ENCODE measurements around the gene DPH7.
"Not testable (repeated sequence)": the region's sequence is repeated elsewhere in the genome, so short reads cannot be mapped to it uniquely, and the experiment has no call there.

The DPH7 gene

DNA sequence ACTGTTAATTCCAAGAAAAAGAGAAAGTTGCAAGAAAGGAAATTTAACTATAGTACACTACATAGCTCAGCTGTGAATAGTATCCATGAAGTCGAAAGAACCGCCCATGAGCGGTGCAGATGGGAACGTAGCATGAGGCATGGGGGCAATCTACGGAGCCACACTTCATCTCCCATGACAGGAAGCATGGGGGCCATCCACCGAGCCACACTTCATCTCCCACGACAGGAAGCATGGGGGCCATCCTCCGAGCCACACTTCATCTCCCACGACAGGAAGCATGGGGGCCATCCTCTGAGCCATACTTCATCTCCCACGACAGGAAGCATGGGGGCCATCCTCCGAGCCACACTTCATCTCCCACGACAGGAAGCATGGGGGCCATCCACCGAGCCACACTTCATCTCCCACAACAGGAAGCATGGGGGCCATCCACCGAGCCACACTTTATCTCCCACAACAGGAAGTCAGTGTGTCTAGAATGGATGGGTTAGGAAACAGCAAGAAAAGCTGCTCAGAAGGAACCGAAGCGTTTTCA, 42.1 kb downstream of the DPH7 start:
- H3K9me3 Mint-ChIP-seq: peaks cover 13% of the 10 kb centered on the region
- H3K4me3 Mint-ChIP-seq: peak overlapping the region; percentile 29
- not testable (repeated sequence) for H3K27me3 Mint-ChIP-seq (ENCODE audit: low read depth); DNase-seq (ENCODE audit: low spot score)
- peak overlapping the region; percentile 79 for H3K27ac Mint-ChIP-seq
- H3K4me1 Mint-ChIP-seq (ENCODE audit: low read depth): peaks cover 19% of the 10 kb centered on the region
- H3K36me3 Mint-ChIP-seq (ENCODE audit: low read depth): peaks cover 13% of the 10 kb centered on the region

DNA sequence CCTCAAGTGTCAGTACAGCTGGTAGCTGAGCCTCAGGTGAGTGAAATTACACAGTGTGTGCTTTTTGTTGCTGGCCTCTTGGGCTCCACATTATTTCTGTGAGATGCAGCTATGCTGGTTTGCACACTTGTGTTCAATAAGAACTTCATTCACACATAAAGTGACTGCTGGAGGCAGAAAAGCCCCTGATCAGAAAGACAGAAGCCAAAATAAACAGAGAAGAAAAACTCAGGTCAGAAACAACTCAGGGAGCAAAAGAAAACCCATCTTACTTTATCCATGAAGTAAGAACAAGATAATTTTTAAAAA, 43.7 kb downstream of the DPH7 start:
- peaks cover 13% of the 10 kb centered on the region for H3K9me3 Mint-ChIP-seq
- no peaks in the 10 kb centered on the region for H3K27me3 Mint-ChIP-seq (ENCODE audit: low read depth)
- H3K36me3 Mint-ChIP-seq (ENCODE audit: low read depth): peaks cover 13% of the 10 kb centered on the region
- H3K4me1 Mint-ChIP-seq (ENCODE audit: low read depth): peaks cover 23% of the 10 kb centered on the region
- DNase-seq (ENCODE audit: low spot score): no peak
- H3K27ac Mint-ChIP-seq: peak overlapping the region; percentile 36
- H3K4me3 Mint-ChIP-seq: peak overlapping the region; percentile 5

DNA sequence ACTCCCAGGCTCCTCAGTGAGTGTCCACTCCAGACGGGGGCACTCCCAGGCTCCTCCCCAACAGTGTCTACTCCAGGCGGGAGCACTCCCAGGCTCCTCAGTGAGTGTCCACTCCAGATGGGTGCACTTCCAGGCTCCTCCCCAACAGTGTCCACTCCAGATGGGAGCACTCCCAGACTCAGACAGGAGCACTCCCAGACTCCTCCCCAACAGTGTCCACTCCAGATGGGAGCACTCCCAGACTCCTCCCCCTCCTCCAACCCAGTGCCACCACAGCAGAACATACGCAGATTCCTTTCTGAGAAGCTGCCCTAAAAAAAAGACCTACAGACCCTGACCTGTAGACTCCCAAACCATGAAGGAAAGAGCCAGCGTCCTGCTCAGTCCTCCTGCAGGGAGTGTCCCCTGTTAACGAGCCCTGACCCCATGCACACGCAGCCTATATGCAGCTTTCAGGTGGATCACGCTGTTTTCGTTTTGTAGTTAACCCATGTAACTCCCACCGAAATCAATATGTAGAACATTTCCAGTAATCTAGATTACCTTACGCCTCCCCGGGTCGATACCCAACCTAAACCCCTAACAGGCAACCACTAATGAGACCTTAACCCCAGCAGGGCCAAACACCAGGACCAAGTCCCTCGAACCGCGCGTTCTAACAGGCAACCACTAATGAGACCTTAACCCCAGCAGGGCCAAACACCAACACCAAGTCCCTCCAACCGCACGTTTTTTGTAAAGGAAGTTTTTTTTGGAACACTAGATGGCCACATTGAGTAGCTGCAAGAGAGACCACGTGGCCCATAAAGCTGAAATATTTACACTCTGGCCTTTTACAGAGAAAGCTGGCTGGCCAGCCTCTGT, 44.2 kb downstream of the DPH7 start:
- Mint-ChIP-seq H3K27ac (peak overlapping the region; percentile 36), H3K36me3 (ENCODE audit: low read depth) (peaks cover 13% of the 10 kb centered on the region), H3K9me3 (peaks cover 13% of the 10 kb centered on the region), H3K27me3 (ENCODE audit: low read depth) (no peaks in the 10 kb centered on the region), H3K4me3 (peak overlapping the region; percentile 5), H3K4me1 (ENCODE audit: low read depth) (peaks cover 23% of the 10 kb centered on the region)
- peak; percentile 16 for DNase-seq (ENCODE audit: low spot score)

DNA sequence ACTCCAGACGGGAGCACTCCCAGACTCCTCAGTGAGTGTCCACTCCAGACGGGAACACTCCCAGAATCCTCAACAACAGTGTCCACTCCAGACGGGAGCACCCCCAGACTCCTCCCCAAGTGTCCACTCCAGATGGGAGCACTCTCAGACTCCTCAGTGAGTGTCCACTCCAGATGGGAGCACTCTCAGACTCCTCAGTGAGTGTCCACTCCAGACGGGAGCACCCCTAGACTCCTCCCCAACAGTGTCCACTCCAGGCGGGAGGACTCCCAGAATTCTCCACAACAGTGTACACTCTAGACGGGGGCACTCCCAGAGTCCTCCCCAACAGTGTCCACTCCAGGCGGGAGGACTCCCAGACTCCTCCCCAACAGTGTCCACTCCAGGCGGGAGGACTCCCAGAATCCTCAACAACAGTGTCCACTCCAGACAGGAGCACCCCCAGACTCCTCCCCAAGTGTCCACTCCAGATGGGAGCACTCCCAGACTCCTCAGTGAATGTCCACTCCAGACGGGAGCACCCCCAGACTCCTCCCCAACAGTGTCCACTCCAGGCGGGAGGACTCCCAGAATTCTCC, 45.7 kb downstream of the DPH7 start:
- Mint-ChIP-seq H3K9me3 (peaks cover 13% of the 10 kb centered on the region), H3K36me3 (ENCODE audit: low read depth) (peaks cover 13% of the 10 kb centered on the region), H3K4me1 (ENCODE audit: low read depth) (peaks cover 23% of the 10 kb centered on the region)
- not testable (repeated sequence) for H3K27me3 Mint-ChIP-seq (ENCODE audit: low read depth); DNase-seq (ENCODE audit: low spot score); H3K27ac Mint-ChIP-seq; H3K4me3 Mint-ChIP-seq

DNA sequence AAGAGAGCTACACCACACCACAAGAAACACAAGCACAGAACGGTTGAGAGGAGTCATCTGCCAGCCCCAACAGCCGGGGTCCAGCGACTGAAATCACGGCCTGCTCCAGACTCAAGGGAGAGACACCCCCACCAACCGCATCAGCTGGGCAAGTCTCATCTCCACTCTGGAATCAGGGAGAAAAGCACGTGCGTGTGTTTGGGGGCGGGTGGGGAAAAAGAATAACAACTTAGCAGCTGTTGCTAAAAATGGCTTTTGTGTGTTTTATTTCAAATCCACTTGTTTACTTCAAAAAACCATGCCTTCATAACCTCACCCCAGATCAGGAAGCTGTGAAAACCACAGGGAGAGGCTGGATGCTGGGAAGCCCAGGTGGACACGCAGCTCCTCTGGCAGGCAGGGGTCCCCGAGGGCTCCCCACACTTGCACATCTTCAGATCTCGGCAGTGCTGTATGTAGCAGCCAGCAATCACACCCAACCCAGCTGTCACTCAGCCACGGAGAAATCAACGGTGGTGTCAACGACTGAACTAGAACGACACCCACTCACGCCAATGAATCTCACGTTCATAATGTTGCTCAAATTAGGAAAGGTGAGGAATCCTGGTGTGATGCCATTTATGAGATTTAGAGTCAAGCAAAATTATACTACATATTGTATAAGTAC, 47.5 kb downstream of the DPH7 start:
- peaks cover 17% of the 10 kb centered on the region for H3K4me1 Mint-ChIP-seq (ENCODE audit: low read depth)

DNA sequence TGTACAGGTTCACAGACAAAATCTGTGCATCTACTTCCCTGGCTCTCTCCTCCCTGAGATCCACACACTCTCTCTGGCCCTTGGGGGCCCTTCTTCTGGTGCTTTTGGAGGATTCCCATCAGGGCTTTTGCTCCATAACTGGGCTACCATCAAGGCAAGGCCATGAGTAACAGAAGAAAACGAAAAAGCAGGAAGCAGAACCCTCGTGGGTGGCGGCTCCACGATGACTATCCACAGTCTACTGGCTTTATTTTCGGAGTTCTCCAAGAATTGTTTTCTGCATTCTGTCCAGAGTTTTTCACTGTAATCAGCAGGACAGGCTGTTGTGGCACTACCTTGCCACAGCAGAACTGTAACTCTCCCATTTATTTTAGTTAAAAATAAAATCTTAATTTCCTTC, 48.4 kb downstream of the DPH7 start:
- H3K4me1 Mint-ChIP-seq (ENCODE audit: low read depth): peaks cover 16% of the 10 kb centered on the region
- H3K9me3 Mint-ChIP-seq: peaks cover 4% of the 10 kb centered on the region
- no peak for DNase-seq (ENCODE audit: low spot score)
- peaks cover 3% of the 10 kb centered on the region for H3K36me3 Mint-ChIP-seq (ENCODE audit: low read depth)
- H3K27me3 Mint-ChIP-seq (ENCODE audit: low read depth): peaks cover 4% of the 10 kb centered on the region
- no peak overlapping the region for H3K4me3 Mint-ChIP-seq
- H3K27ac Mint-ChIP-seq: no peak overlapping the region

More for the DNA sequence above, 47.5 kb downstream of the DPH7 start:
- DNase-seq (ENCODE audit: low spot score): no peak
- H3K36me3 Mint-ChIP-seq (ENCODE audit: low read depth): peaks cover 5% of the 10 kb centered on the region
- H3K4me3 Mint-ChIP-seq: no peak overlapping the region
- peaks cover 8% of the 10 kb centered on the region for H3K9me3 Mint-ChIP-seq
- no peak overlapping the region for H3K27ac Mint-ChIP-seq
- peaks cover 4% of the 10 kb centered on the region for H3K27me3 Mint-ChIP-seq (ENCODE audit: low read depth)

DNA sequence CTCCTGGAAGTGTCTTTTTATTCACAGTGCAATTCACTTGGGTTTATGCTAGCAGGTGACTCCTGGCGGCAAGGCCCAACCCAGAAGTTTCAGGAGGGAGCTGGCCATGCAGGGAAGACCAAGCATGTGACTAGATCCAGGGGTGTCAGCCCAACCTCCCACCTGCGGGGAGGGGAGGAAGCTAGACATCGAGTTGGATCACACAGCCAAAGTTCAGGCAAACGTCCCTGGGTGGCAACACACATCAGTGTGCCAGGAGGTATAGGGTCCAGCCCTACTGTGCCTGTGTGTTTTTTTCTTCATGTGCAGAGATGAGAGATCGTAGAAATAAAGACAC, 53.8 kb downstream of the DPH7 start:
- peaks cover 5% of the 10 kb centered on the region for H3K4me1 Mint-ChIP-seq (ENCODE audit: low read depth)
- no peak overlapping the region for H3K27ac Mint-ChIP-seq
- no peak for DNase-seq (ENCODE audit: low spot score)
- H3K36me3 Mint-ChIP-seq (ENCODE audit: low read depth): no peaks in the 10 kb centered on the region
- peaks cover 4% of the 10 kb centered on the region for H3K27me3 Mint-ChIP-seq (ENCODE audit: low read depth)
- H3K4me3 Mint-ChIP-seq: no peak overlapping the region
- H3K9me3 Mint-ChIP-seq: no peaks in the 10 kb centered on the region

DNA sequence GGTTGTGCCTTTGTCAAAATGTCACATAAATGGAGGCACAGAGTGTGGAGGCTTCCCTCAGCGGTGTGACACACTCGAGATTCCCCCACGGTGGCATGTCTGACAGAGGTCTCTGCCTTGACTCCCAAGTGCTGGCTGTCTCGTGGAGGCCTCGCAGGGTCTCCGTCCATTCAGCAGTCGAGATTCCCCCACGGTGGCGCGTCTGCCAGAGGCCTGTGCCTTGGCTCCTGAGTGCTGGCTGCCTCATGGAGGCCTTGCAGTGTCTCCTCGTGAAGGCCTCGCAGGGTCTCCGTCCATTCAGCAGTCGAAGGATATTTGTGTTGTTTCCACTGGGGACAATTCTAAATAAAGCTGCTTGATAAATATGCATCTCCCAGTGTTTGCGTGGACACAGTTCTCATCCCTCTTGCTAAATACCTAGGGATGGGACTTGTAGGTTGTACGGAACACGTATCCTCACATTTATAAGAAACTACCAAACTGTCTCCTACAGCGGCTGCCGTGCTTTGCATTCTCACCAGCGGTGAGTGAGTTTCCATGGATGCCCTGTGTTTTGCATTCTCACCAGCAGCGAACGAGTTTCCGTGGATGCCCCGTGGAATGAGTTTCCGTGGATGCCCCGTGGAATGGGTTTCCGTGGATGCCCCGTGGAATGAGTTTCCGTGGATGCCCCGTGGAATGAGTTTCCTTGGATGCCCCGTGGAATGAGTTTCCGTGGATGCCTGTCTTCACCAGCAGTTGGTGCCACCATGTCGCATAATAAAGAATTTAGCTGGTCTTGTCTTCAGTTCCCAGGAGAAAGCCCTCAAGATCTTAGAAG, 54.4 kb downstream of the DPH7 start:
- H3K36me3 Mint-ChIP-seq (ENCODE audit: low read depth): no peaks in the 10 kb centered on the region
- H3K27ac Mint-ChIP-seq: no peak overlapping the region
- no peak for DNase-seq (ENCODE audit: low spot score)
- no peak overlapping the region for H3K4me3 Mint-ChIP-seq
- H3K27me3 Mint-ChIP-seq (ENCODE audit: low read depth): peaks cover 4% of the 10 kb centered on the region
- H3K9me3 Mint-ChIP-seq: no peaks in the 10 kb centered on the region
- peaks cover 5% of the 10 kb centered on the region for H3K4me1 Mint-ChIP-seq (ENCODE audit: low read depth)

DNA sequence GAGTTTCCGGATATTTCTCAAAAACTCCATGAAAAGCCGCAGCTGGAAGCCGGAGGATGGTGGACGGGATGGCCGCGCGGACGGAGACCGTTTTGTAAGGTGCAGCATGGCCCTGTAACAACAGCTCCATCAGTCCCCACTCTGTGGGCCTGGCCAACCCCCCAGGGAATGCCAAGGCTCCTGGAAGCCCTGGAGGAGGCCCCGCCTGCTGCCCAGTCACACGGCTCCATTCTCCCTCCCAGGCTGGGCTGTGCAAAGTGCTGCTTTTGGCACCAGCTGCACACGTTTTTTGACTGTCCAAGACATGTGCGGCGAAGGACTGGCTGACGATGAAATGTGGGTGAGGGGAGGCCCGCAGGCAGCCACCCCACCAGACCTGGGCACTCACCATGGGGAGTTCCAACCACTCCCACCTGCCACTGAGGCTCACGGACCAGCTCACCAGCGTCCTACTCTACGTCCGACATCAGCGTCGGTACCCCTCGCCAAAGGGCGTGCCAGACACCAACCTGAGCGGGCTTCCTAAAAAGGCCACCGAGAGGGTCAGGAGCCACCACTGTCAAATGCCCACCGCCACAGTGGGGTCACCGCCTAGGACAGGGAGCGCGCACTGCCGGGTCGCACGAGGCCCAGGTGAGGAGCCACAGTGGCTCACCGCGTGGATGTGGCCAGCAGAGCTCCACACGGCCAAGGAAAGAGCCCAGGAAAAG, 55.8 kb downstream of the DPH7 start:
- peaks cover 4% of the 10 kb centered on the region for H3K27me3 Mint-ChIP-seq (ENCODE audit: low read depth)
- H3K4me3 Mint-ChIP-seq: no peak overlapping the region
- H3K9me3 Mint-ChIP-seq: no peaks in the 10 kb centered on the region
- no peak for DNase-seq (ENCODE audit: low spot score)
- no peak overlapping the region for H3K27ac Mint-ChIP-seq
- H3K4me1 Mint-ChIP-seq (ENCODE audit: low read depth): peaks cover 5% of the 10 kb centered on the region
- H3K36me3 Mint-ChIP-seq (ENCODE audit: low read depth): no peaks in the 10 kb centered on the region

DNA sequence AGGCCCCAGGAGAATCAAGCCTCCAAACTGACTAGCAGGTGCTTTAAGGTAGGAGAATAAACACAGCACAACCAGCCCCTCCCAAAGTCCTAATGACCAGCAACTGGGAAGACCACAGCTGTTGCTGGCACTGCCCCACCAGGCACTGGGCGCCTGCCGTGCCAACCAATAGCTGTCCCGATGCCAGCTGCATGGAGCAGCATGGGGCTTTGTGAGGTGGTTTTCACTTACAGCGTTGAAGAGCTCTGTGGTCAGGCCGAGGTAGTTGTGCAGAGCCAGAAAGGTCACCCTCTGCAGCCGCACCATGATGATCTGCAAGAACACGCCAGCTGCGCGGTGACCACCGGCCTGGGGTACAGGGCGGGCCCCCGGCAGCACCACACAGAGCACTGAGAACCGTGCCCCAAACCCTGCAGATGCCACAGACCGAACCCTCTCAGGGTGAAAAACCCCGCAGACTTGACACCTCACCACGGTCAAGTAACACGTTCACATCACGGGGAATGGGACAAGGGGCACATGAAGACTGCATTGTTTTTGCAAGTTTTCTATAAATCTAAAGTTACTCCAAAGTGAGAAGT, 57.2 kb downstream of the DPH7 start:
- no peak overlapping the region for H3K4me3 Mint-ChIP-seq
- H3K4me1 Mint-ChIP-seq (ENCODE audit: low read depth): peaks cover 3% of the 10 kb centered on the region
- no peaks in the 10 kb centered on the region for H3K36me3 Mint-ChIP-seq (ENCODE audit: low read depth)
- H3K27ac Mint-ChIP-seq: no peak overlapping the region
- no peaks in the 10 kb centered on the region for H3K27me3 Mint-ChIP-seq (ENCODE audit: low read depth)
- no peaks in the 10 kb centered on the region for H3K9me3 Mint-ChIP-seq
- no peak for DNase-seq (ENCODE audit: low spot score)

DNA sequence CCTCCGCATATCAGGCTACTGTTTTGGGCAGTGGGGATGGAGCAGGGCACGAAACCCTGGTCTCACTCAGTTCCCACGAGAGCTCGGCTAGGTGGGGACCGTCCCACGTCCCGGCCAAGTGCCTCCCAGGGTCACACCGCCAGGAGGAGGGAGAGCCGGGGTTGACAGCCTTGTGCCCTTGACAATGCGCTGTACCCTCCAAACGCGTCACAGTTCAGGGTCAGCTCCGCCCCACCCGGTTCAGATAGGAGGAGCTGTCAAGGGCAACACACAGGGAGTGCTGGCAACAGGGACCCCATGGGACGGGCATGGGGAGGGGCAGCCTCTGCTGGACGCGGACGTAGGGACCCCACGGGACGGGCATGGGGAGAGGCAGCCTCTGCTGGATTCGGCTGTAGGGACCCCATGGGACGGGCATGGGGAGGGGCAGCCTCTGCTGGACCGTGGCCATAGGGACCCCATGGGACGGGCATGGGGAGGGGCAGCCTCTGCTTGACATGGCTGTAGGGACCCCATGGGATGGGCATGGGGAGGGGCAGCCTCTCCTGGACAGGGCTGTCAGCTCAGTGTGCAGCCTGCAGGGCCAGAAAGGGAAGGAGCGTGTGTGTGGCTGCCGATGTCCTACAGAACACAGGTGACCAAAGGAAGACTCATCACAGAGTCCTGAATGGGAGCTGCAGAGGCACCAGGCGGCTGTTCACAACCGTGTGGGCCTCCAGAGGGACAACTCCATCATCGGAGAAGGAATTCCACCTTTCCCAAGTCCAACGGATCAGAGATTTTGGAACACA, 57.9 kb downstream of the DPH7 start:
- DNase-seq (ENCODE audit: low spot score): no peak
- H3K27ac Mint-ChIP-seq: no peak overlapping the region
- peaks cover 3% of the 10 kb centered on the region for H3K4me1 Mint-ChIP-seq (ENCODE audit: low read depth)
- H3K9me3 Mint-ChIP-seq: no peaks in the 10 kb centered on the region
- no peaks in the 10 kb centered on the region for H3K36me3 Mint-ChIP-seq (ENCODE audit: low read depth)
- no peak overlapping the region for H3K4me3 Mint-ChIP-seq
- no peaks in the 10 kb centered on the region for H3K27me3 Mint-ChIP-seq (ENCODE audit: low read depth)

DNA sequence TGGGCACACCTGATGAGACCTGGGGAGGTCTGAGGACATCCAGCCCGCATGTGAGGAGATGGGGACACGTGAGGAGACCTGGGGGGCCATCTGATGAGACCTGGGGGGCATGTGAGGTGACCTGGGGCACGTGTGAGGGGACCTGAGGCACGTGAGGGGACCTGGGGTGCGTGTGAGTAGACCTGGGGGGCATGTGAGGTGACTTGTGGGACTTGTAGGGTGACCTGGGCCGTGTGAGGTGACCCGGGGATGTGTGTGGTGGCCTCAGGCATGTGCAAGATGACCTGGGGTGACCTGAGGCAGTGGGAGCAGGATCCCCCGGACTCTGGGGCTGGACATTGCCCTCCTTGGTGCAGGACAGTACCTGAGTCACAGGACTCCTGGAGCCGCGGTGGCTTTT, 59.2 kb downstream of the DPH7 start:
- no peak for DNase-seq (ENCODE audit: low spot score)
- no peaks in the 10 kb centered on the region for H3K4me1 Mint-ChIP-seq (ENCODE audit: low read depth)
- no peaks in the 10 kb centered on the region for H3K27me3 Mint-ChIP-seq (ENCODE audit: low read depth)
- H3K9me3 Mint-ChIP-seq: no peaks in the 10 kb centered on the region
- no peaks in the 10 kb centered on the region for H3K36me3 Mint-ChIP-seq (ENCODE audit: low read depth)
- H3K4me3 Mint-ChIP-seq: no peak overlapping the region
- no peak overlapping the region for H3K27ac Mint-ChIP-seq
